ENCODE data around the gene DSCAML1. TPM values are rescaled to one million over a fixed set of nuclear protein-coding genes. Genes with fewer than 3 reads are reported as not detected.

The DSCAML1 gene
- total and polyA plus RNA-seq, 7 experiments from 2014 or later, result 0.17 to 1.3 (median 0.60) TPM; not detected in 2

- Mint-ChIP-seq H3K36me3 (no peaks in the 10 kb centered on the region), H3K27ac (no peak overlapping the region), H3K9me3 (no peaks in the 10 kb centered on the region), H3K4me1 (no peaks in the 10 kb centered on the region), H3K4me3 (no peak overlapping the region), H3K27me3 (peaks cover 0 to 7% (median 0%) of the 10 kb centered on the region in 5 donors)
- Histone ChIP-seq H3K36me3 (ENCODE audit: control insufficient read depth in 2 of 3, insufficient read depth in 3 of 3, low read length in 3 of 3) (no peaks in the 10 kb centered on the region), H3K4me3 (ENCODE audit: low read length) (no peak overlapping the region), H3K27ac (ENCODE audit: low read depth, low read length) (no peak overlapping the region), H3K4me1 (ENCODE audit: control insufficient read depth in 2 of 2, insufficient read depth in 2 of 2, low read length in 2 of 2) (no peaks in the 10 kb centered on the region), H3K9me3 (ENCODE audit: control insufficient read depth in 2 of 3, low read length in 3 of 3) (no peaks in the 10 kb centered on the region), H3K27me3 (ENCODE audit: control insufficient read depth in 2 of 2, insufficient read depth in 2 of 2, low read length in 2 of 2) (no peaks in the 10 kb centered on the region)
- ChIA-PET POLR2A (no interaction called here), CTCF (no interaction called here)
- ATAC-seq, result no peak
- intact Hi-C loops (cut with micrococcal nuclease), result no loop called here
- no peak for DNase-seq
Measured at GRCh38 chr11:117515892-117516787, 280.9 kb downstream of the DSCAML1 start.

GRCh38 chr11:117514256-117514655 lies 282.8 kb downstream of the DSCAML1 start:
- CTCF ChIA-PET, result no interaction called here
- no peaks in the 10 kb centered on the region for H3K9me3 ChIP-seq (ENCODE audit: control insufficient read depth in 2 of 3, low read length in 3 of 3)

GRCh38 chr11:117513666-117514065 lies 283.4 kb downstream of the DSCAML1 start:
- Histone ChIP-seq H3K9me3 (ENCODE audit: control insufficient read depth in 2 of 3, low read length in 3 of 3) (no peaks in the 10 kb centered on the region), H3K4me1 (ENCODE audit: control insufficient read depth in 2 of 2, insufficient read depth in 2 of 2, low read length in 2 of 2) (no peaks in the 10 kb centered on the region), H3K4me3 (ENCODE audit: low read length) (no peak overlapping the region), H3K27me3 (ENCODE audit: control insufficient read depth in 2 of 2, insufficient read depth in 2 of 2, low read length in 2 of 2) (no peaks in the 10 kb centered on the region), H3K27ac (ENCODE audit: low read depth, low read length) (no peak overlapping the region), H3K36me3 (ENCODE audit: control insufficient read depth in 2 of 3, insufficient read depth in 3 of 3, low read length in 3 of 3) (no peaks in the 10 kb centered on the region)
- ChIA-PET CTCF (no interaction called here), POLR2A (no interaction called here)
- no peak overlapping the region for H3K4me3 Mint-ChIP-seq
- no peaks in the 10 kb centered on the region for H3K36me3 Mint-ChIP-seq
- no peaks in the 10 kb centered on the region for H3K4me1 Mint-ChIP-seq
- ATAC-seq (no peak), DNase-seq (no peak)
- no peaks in the 10 kb centered on the region for H3K9me3 Mint-ChIP-seq
- no peak overlapping the region for H3K27ac Mint-ChIP-seq
- intact Hi-C loops (cut with micrococcal nuclease), result no loop called here
- peaks cover 0 to 12% (median 2%) of the 10 kb centered on the region in 5 donors for H3K27me3 Mint-ChIP-seq

More at GRCh38 chr11:117514256-117514655, 282.8 kb downstream of the DSCAML1 start:
- intact Hi-C loops (cut with micrococcal nuclease), result no loop called here
- no peaks in the 10 kb centered on the region for H3K4me1 ChIP-seq (ENCODE audit: control insufficient read depth in 2 of 2, insufficient read depth in 2 of 2, low read length in 2 of 2)
- Mint-ChIP-seq H3K4me1 (no peaks in the 10 kb centered on the region), H3K4me3 (no peak overlapping the region), H3K27ac (no peak overlapping the region), H3K27me3 (peaks cover 0 to 12% (median 2%) of the 10 kb centered on the region in 5 donors), H3K9me3 (no peaks in the 10 kb centered on the region), H3K36me3 (no peaks in the 10 kb centered on the region)
- no peak for DNase-seq
- no peaks in the 10 kb centered on the region for H3K36me3 ChIP-seq (ENCODE audit: control insufficient read depth in 2 of 3, insufficient read depth in 3 of 3, low read length in 3 of 3)
- H3K4me3 ChIP-seq (ENCODE audit: low read length), result no peak overlapping the region
- H3K27ac ChIP-seq (ENCODE audit: low read depth, low read length), result no peak overlapping the region
- POLR2A ChIA-PET, result no interaction called here
- no peak for ATAC-seq
- no peaks in the 10 kb centered on the region for H3K27me3 ChIP-seq (ENCODE audit: control insufficient read depth in 2 of 2, insufficient read depth in 2 of 2, low read length in 2 of 2)

- Mint-ChIP-seq H3K27ac (no peak overlapping the region), H3K4me1 (no peaks in the 10 kb centered on the region), H3K9me3 (no peaks in the 10 kb centered on the region), H3K36me3 (no peaks in the 10 kb centered on the region), H3K27me3 (peaks cover 0 to 12% (median 2%) of the 10 kb centered on the region in 5 donors), H3K4me3 (no peak overlapping the region)
- ATAC-seq (no peak), DNase-seq (no peak)
- Histone ChIP-seq H3K36me3 (ENCODE audit: control insufficient read depth in 2 of 3, insufficient read depth in 3 of 3, low read length in 3 of 3) (no peaks in the 10 kb centered on the region), H3K4me1 (ENCODE audit: control insufficient read depth in 2 of 2, insufficient read depth in 2 of 2, low read length in 2 of 2) (no peaks in the 10 kb centered on the region), H3K4me3 (ENCODE audit: low read length) (no peak overlapping the region), H3K27me3 (ENCODE audit: control insufficient read depth in 2 of 2, insufficient read depth in 2 of 2, low read length in 2 of 2) (no peaks in the 10 kb centered on the region), H3K27ac (ENCODE audit: low read depth, low read length) (no peak overlapping the region), H3K9me3 (ENCODE audit: control insufficient read depth in 2 of 3, low read length in 3 of 3) (no peaks in the 10 kb centered on the region)
- ChIA-PET CTCF (no interaction called here), POLR2A (no interaction called here)
- intact Hi-C loops (cut with micrococcal nuclease), result no loop called here
Measured at GRCh38 chr11:117511931-117512539, 285.0 kb downstream of the DSCAML1 start.

- Histone ChIP-seq H3K4me3 (ENCODE audit: low read length) (no peak overlapping the region), H3K27ac (ENCODE audit: low read depth, low read length) (no peak overlapping the region), H3K36me3 (ENCODE audit: control insufficient read depth in 2 of 3, insufficient read depth in 3 of 3, low read length in 3 of 3) (no peaks in the 10 kb centered on the region), H3K27me3 (ENCODE audit: control insufficient read depth in 2 of 2, insufficient read depth in 2 of 2, low read length in 2 of 2) (no peaks in the 10 kb centered on the region), H3K9me3 (ENCODE audit: control insufficient read depth in 2 of 3, low read length in 3 of 3) (no peaks in the 10 kb centered on the region), H3K4me1 (ENCODE audit: control insufficient read depth in 2 of 2, insufficient read depth in 2 of 2, low read length in 2 of 2) (no peaks in the 10 kb centered on the region)
- H3K27me3 Mint-ChIP-seq, result peaks cover 0 to 12% (median 2%) of the 10 kb centered on the region in 5 donors
- ATAC-seq (no peak), DNase-seq (no peak)
- H3K9me3 Mint-ChIP-seq, result no peaks in the 10 kb centered on the region
- H3K4me1 Mint-ChIP-seq, result no peaks in the 10 kb centered on the region
- H3K4me3 Mint-ChIP-seq, result no peak overlapping the region
- ChIA-PET CTCF (no interaction called here), POLR2A (no interaction called here)
- intact Hi-C loops (cut with micrococcal nuclease), result no loop called here
- H3K36me3 Mint-ChIP-seq, result no peaks in the 10 kb centered on the region
- H3K27ac Mint-ChIP-seq, result no peak overlapping the region
Measured at GRCh38 chr11:117511483-117511930, 285.5 kb downstream of the DSCAML1 start.

- Histone ChIP-seq H3K4me1 (ENCODE audit: control insufficient read depth in 2 of 2, insufficient read depth in 2 of 2, low read length in 2 of 2) (no peaks in the 10 kb centered on the region), H3K4me3 (ENCODE audit: low read length) (no peak overlapping the region), H3K27me3 (ENCODE audit: control insufficient read depth in 2 of 2, insufficient read depth in 2 of 2, low read length in 2 of 2) (no peaks in the 10 kb centered on the region), H3K36me3 (ENCODE audit: control insufficient read depth in 2 of 3, insufficient read depth in 3 of 3, low read length in 3 of 3) (no peaks in the 10 kb centered on the region), H3K27ac (ENCODE audit: low read depth, low read length) (no peak overlapping the region), H3K9me3 (ENCODE audit: control insufficient read depth in 2 of 3, low read length in 3 of 3) (no peaks in the 10 kb centered on the region)
- intact Hi-C loops (cut with micrococcal nuclease), result no loop called here
- ChIA-PET CTCF (no interaction called here), POLR2A (no interaction called here)
- Mint-ChIP-seq H3K9me3 (no peaks in the 10 kb centered on the region), H3K4me3 (no peak overlapping the region), H3K27me3 (peaks cover 0 to 15% (median 2%) of the 10 kb centered on the region in 5 donors), H3K4me1 (no peaks in the 10 kb centered on the region), H3K27ac (no peak overlapping the region), H3K36me3 (no peaks in the 10 kb centered on the region)
- ATAC-seq, result no peak
- no peak for DNase-seq
Measured at GRCh38 chr11:117510646-117511045, 286.4 kb downstream of the DSCAML1 start.

- no peak overlapping the region for H3K27ac Mint-ChIP-seq
- H3K36me3 ChIP-seq (ENCODE audit: control insufficient read depth in 2 of 3, insufficient read depth in 3 of 3, low read length in 3 of 3), result no peaks in the 10 kb centered on the region
- no peaks in the 10 kb centered on the region for H3K4me1 ChIP-seq (ENCODE audit: control insufficient read depth in 2 of 2, insufficient read depth in 2 of 2, low read length in 2 of 2)
- H3K36me3 Mint-ChIP-seq, result no peaks in the 10 kb centered on the region
- no peaks in the 10 kb centered on the region for H3K27me3 ChIP-seq (ENCODE audit: control insufficient read depth in 2 of 2, insufficient read depth in 2 of 2, low read length in 2 of 2)
- CTCF ChIA-PET, result no interaction called here
- no peak overlapping the region for H3K4me3 ChIP-seq (ENCODE audit: low read length)
- DNase-seq, result no peak
- H3K27me3 Mint-ChIP-seq, result peaks cover 0 to 12% (median 2%) of the 10 kb centered on the region in 5 donors
- POLR2A ChIA-PET, result no interaction called here
- no peak overlapping the region for H3K27ac ChIP-seq (ENCODE audit: low read depth, low read length)
- H3K4me1 Mint-ChIP-seq, result no peaks in the 10 kb centered on the region
- intact Hi-C loops (cut with micrococcal nuclease), result no loop called here
- no peak overlapping the region for H3K4me3 Mint-ChIP-seq
- H3K9me3 Mint-ChIP-seq, result no peaks in the 10 kb centered on the region
- no peak for ATAC-seq
- no peaks in the 10 kb centered on the region for H3K9me3 ChIP-seq (ENCODE audit: control insufficient read depth in 2 of 3, low read length in 3 of 3)
Measured at GRCh38 chr11:117509543-117509942, 287.5 kb downstream of the DSCAML1 start.
